Fibroblast of the aortic adventitia (primary cell): Measurements from ENCODE around the gene ANKIB1. TPM values are rescaled to one million over a fixed set of nuclear protein-coding genes. Genes with fewer than 3 reads are reported as not detected.
"Not testable (repeated sequence)": the region's sequence is repeated elsewhere in the genome, so short reads cannot be mapped to it uniquely, and the experiment has no call there.

Experiments
- DNase-seq: peaks from one replicate; pipeline ENCODE4 v3.0.0-alpha.2; 2010; ENCODE audit warnings: low read depth
- H3K4me3 ChIP-seq: 2 replicates; pipeline ENCODE4 v1.5.1; 2011; ENCODE audit warnings: low read depth, mild to moderate bottlenecking, control low read depth, low read length, moderate library complexity
- CTCF ChIP-seq: IDR thresholded peaks from 2 replicates; pipeline ENCODE4 v1.5.1; 2011; ENCODE audit warnings: mild to moderate bottlenecking, low read length, control low read depth, inconsistent platforms; ENCODE audit not compliant: insufficient read depth
- total RNA-seq: library from RNA; depleted of rRNA; stranded (reverse); fragments of >200 nt; gene quantifications from 2 replicates; pipeline ENCODE4 v1.2.3, GENCODE V29; 2012; ENCODE audit warnings: low replicate concordance

Gene ANKIB1
- total RNA-seq, 1 donor = 75.8 TPM

- H3K4me3 ChIP-seq = no peak overlapping the region
- no peak for DNase-seq
- no peak for TF ChIP-seq CTCF
Observed at GRCh38 chr7:92404170-92404614, 158.4 kb downstream of the ANKIB1 start.

- no peak overlapping the region for H3K4me3 ChIP-seq
- no peak for DNase-seq
- TF ChIP-seq CTCF = no peak
Observed at GRCh38 chr7:92409357-92409756, 163.6 kb downstream of the ANKIB1 start.

GRCh38 chr7:92410162-92410561 lies 164.4 kb downstream of the ANKIB1 start:
- DNase-seq, H3K4me3 ChIP-seq: not testable (repeated sequence)

- TF ChIP-seq CTCF = no peak
- H3K4me3 ChIP-seq = no peak overlapping the region
- no peak for DNase-seq
Observed at GRCh38 chr7:92412745-92413144, 167.0 kb downstream of the ANKIB1 start.

- TF ChIP-seq CTCF = no peak
- no peak for DNase-seq
- no peak overlapping the region for H3K4me3 ChIP-seq
Observed at GRCh38 chr7:92413550-92413949, 167.8 kb downstream of the ANKIB1 start.

GRCh38 chr7:92415225-92415624 lies 169.5 kb downstream of the ANKIB1 start:
- TF ChIP-seq CTCF = no peak
- H3K4me3 ChIP-seq = no peak overlapping the region
- peak; percentile 58 for DNase-seq

- no peak for DNase-seq
- TF ChIP-seq CTCF = no peak
- no peak overlapping the region for H3K4me3 ChIP-seq
Observed at GRCh38 chr7:92417913-92418312, 172.1 kb downstream of the ANKIB1 start.
